HG03558 (cell line): ENCODE measurements around the gene SEMA3B.
"Not testable (repeated sequence)": the region's sequence is repeated elsewhere in the genome, so short reads cannot be mapped to it uniquely, and the experiment has no call there.

Experiments
- ATAC-seq: cut with Tn5 transposase; IDR thresholded peaks from one replicate; pipeline ENCODE4 v1.9.1; 2021; ENCODE audit warnings: moderate number of reproducible peaks; ENCODE audit not compliant: unreplicated experiment; ENCODE audit errors: extremely low read depth

The SEMA3B gene

DNA sequence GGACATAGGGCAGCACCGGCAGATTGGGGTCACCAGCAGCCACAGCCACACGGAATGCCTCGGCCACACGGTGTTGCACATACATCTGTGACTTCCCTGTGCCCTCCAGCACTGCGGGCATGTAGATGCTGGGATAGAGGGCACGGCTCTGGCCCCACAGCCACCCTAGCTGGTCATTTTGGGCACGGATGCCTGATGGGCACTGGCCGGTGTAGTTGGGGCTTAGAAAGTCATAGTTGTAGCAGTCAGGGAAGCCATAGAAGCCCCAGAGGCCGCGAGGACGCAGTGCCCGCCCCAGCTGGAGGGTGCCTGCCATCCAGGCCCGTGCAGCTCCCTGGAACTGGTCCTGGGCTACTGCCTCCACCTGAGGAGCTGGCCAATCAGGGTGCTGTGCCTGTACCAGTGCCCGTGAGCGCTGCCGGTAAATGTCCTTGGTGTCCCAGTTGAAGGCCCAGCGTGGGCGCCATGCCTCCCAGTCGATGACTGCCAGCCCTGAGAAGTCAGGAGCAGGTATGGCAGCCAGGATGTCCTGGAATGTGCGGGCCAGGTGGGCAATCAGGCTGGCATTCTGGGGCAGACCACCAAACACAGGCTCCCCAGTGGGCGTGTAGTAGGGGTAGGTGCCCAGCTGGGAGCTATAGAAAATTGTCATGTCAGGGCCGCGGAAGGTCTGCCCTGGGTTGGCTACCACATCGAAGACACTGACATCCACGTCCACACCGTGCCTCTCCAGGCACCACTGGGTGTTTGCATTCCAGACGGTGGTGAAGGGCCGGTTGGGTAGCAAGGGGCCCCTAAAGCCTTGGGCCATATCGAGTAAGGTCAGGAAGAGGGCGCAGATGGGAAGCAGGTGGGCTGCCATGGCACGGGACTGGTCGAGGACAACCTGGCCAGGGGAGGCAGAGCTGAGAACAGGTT is 33.4 kb downstream of the SEMA3B start:
- no peak for ATAC-seq

DNA sequence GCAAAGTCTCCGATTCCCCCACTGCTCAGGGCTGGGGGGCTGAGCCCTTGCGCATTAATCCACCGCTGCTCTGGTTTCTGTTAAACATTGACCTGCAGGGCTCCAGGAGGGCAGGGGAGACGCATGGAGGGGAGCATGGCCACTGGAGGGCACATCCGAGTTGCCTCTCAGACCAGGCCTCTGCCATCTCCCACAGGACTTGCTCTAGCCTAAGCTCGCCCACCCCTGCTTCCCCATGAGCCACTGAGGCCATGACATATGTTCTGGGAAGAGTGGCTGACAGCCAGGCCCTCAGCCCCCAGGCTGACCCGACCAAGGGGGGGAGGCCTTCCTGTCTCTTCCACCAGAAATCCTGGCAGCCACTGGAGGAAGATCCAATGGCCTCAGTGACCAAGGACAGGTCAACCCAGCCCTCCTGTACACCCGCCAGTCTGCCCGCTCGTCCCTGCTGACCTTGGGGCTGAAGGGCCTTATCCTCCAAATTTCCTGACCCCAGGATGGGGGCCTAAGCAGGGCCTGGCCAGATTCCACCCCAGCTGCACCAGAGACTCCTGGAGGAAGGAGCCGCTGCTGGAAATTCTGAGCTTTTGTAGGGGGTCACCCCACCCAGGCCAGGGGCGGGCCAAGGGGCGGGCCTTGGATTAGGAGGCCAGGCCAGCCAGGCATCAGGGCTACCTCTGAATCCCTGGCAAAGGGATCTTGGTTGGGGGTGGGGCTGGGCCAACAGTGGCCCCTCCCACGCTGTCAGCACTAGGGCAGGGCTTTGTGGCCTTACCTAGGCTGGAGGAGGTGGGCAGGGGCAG is 34.3 kb downstream of the SEMA3B start, which contains the start of gene HYAL1:
Gene HYAL1 (minus strand): TSS at position 562 of the 803 bp plus-strand sequence. CDS start 618 bp downstream, outside the sequence.
- no peak for ATAC-seq

- ATAC-seq: no peak
Observed at GRCh38 chr3:50304601-50305000, 35.7 kb downstream of the SEMA3B start.

GRCh38 chr3:50312041-50312440 is 43.1 kb downstream of the SEMA3B start:
- not testable (repeated sequence) for ATAC-seq

DNA sequence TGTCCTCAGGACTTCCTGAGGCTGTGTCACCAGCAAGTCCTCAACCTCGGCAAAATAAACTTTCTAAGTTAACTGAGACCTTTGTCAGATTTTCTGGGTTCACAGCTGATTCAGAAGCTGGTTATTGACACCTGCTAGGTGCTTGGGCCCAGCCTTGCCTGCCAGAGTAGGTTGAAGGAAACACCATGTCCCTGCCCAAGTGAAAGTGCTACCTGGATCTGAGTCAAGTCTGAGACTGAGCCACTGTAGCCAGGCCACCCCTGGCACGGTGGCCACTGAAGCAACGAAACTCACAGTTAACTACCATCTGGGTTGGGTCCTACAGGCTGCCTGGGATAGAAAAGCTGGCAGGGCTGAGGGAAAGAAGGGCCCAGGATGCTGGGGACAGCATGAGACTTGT is 45.4 kb downstream of the SEMA3B start:
- no peak for ATAC-seq

- no peak for ATAC-seq
Observed at GRCh38 chr3:50314816-50315215, 45.9 kb downstream of the SEMA3B start.

- no peak for ATAC-seq
Observed at GRCh38 chr3:50316657-50317242, 47.8 kb downstream of the SEMA3B start.

DNA sequence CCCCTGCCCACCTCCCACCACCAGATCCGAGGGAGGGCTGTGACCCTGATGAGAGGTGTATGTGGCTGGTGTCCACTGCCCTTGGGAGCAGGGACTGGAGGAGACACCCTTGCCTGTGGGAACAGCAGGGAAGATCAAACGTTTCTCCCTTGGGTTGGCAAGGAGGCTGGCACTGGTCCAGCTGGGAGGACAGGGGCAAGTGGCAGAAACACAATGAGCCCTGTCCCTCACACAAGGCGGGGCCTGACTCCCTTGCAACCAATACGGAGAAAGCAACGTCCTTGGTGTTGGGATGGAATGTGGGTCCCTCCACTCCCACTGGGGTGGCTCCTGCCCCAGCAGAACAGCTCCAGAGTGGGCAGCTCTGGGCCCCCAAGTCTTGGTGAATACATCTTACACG is 48.4 kb downstream of the SEMA3B start:
- no peak for ATAC-seq

DNA sequence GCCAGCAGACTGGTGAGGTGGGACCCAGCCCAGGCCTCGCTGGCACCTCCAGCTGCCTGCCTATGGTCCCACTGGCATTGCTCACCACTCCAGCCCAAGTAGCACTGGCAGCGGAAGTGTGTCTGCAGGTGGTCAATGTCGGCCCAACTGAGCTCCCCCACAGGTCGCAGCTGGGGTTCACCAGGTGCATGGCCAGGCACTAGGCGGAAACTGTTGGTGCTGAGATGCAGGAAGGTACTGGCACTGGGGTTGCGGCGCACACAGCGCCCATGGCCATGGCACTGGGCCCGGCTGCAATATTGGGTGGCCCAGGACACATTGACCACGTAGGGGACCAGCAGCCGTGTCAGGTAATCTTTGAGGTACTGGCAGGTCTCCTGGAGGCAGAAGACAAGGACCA is 49.2 kb downstream of the SEMA3B start:
- no peak for ATAC-seq

DNA sequence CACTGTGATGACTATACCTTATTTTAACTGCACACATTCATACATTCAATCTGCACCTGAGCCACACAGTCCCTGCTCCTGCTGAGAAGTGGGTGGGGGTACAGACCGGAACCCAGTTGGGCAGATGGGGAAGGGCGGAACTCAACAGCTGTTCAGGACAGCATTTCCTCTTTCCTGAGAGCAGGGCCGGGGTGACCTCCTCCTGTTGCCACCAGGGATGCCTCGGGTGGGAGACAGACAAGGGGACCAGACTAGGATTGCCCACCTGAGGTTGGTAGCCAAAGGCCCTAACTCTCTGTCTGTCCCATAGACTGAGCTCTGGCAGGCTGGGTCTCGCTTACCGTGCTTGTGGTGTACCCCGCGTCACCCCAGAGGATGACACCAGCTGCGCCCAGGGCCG is 49.7 kb downstream of the SEMA3B start:
- no peak for ATAC-seq

DNA sequence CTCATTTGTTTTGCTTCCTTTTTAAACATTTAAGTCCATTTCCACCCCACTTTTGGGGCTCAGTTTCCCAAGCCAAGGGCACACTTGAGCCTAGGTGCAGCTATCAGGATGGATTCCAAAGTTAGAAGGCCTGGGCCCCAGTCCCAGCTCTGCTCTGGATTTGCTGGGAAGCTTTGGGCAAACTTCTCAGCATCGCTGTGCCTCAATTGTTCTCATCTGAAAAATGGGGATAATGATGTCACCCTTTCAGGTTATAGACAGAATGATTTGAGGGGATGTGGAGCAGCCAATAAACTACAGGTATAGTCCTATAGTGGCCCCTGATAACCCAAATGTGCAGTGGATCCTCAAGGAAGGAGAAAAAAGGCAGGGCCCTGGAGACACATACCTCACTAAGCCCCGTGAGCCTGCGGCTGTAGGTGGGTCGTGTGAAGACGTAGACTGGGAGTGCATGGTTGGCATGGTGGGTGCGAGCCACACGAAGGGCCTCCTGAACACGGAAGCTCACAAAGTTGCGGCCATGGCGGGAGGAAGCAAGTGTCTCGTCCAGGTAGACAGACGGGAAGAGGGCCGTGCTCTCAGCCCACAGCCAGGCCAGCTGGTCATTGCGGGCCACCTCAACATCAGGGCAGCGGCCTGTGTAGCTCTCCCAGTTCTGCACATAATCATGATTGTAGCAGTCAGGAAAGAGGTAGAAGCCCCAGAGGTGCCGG is 50.4 kb downstream of the SEMA3B start:
- no peak for ATAC-seq

DNA sequence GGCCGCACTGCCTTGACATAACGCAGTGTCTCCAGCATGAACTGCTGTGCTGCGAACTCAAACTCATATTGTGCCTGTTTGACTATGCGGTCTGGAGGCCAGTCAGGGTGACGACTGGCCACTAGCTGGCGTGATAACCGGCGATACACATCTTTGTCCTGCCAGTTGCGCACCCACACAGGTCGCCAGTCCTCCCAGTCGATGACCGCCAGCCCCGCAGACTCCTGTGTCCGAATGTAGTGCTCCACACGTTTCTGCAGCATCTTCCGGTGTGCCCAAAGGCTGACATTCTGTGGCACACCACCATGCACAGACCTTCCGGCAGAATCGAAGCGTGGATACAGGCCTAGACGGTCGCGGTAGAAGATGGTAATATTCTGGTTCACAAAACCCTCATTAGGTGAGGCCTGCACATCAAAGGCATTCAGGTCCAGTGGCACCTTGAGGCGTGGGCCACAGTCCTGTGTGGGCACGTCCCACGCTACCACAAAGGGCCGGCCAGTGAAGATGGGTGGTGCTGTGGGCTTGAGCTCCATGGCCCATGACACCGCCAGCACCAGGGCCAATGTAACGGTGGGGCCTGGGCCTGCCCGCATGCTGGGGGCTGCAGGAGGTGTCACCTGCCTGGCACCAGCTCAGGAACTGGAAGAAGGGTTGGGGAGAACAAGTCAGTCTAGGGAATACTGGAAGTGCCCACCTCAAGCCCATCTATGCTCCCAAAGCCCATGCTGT is 51.1 kb downstream of the SEMA3B start:
- no peak for ATAC-seq

DNA sequence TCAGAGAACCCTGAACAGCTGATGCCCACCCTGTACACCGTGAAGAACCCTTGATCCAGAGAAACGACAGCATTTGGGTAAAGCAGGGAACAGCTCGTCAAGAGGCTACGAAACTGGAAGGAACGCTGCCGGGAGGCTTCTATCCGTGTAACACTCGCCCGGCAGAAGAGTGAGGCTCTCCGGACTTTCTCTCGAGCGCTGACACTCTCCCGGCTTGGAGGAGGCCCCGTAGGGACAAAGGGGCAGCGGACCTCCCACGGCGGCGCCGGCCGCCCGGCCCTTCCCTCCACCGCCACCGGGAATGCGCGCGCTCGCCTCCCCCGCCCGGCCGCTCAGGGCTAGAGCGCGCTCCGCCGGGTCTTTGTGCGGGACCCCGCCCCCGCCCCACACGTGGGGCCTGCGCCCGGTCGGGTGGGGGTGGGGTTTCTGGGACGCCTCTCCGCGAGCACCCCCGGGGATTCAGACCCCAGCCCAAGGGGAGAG is 51.9 kb downstream of the SEMA3B start:
- ATAC-seq: peak; percentile 21

- ATAC-seq: peak; percentile 33
Observed at GRCh38 chr3:50321336-50322114, 52.6 kb downstream of the SEMA3B start.

GRCh38 chr3:50322115-50322385 is 53.1 kb downstream of the SEMA3B start:
- no peak for ATAC-seq

DNA sequence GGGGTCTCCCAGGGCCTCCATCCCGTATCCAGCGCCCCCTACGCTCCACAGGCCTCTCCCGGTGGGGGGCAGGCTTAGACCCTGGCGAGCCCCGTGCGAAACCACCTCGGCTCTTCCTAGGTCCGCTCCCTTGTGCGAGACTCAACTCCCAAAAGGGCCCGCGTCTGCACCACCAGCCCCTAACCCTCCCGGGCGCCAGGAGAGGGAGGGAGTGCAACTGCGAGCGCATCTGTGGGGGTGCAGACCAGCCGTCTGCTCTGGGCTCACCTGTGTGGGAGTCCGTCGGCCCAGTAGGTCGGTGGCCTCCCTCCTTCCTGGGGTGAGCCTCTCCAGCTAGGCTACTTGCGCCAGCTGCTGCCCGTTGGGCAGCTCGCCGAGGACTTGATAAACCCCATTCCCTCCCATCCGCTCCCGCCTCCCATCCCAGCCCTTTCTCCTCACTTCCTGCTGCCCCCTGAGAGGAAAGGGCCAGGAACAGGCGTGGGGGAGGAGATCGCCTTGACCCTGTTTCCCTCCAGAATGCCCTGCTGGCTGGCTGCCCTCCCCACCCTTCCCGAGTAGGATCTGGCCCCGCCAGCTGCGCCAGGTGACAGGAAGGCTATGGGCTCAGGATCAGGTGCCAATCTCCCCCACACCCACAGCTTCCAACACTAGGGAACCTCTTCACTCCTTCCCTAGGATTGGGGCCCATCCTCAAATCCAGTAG is 53.6 kb downstream of the SEMA3B start, which contains the start of gene HYAL2:
Gene HYAL2 (minus strand): TSS at position 360 of the 706 bp plus-strand sequence. CDS start 2,256 bp downstream, outside the sequence.
- ATAC-seq: no peak

DNA sequence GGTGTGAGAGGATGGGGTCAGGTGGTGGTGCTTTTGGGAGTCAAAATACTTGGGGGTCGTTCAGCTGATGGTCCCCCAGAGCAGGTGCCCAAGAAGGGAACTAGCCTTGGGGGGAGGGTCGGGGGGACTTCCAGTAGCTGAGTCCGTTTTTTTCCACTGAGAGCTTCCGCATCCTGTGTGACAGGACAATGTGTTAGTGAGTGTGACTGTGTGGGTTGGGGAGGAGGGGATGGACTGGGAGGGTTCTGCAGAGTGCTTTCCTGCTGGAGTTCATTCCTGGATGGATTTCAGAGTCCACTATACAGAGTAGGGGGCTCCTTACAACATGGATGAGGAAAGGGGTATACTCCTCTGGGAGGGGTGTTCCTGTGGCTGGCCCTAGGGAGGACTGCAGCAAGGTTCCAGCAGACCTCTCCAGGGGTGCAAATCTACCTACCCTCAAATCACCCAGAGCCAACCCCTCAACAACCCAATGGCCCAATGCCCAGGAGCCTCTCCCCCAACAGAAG is 54.2 kb downstream of the SEMA3B start:
- ATAC-seq: no peak

GRCh38 chr3:50323614-50324199 is 54.8 kb downstream of the SEMA3B start:
- ATAC-seq: no peak
